Heart left ventricle (tissue), 16 donors: ENCODE data around the gene THADA. TPM values are rescaled to one million over a fixed set of nuclear protein-coding genes. Genes with fewer than 3 reads are reported as not detected.

Source experiments
- ATAC-seq, 4 donors: fragments of 200-7000 bp; cut with Tn5 transposase; one replicate each; pipeline ENCODE4 v1.9.1; 2020 to 2022; ENCODE audit warnings: moderate library complexity in 4 of 4, mild to moderate bottlenecking in 3 of 4, moderate number of reproducible peaks in 1 of 4
- DNase-seq, 5 donors: peaks; one replicate each; pipeline ENCODE4 v3.0.0-alpha.2; 2020
- H3K27ac ChIP-seq, 12 donors: fragments of 200-600 bp; sonication (generic) in 4 of 12; one replicate each; pipeline versions ENCODE4 v1.5.0 to v1.8.0; 2016 to 2022; ENCODE audit warnings: mild to moderate bottlenecking in 2 of 12
- H3K27me3 ChIP-seq, 9 donors: fragments of 200-600 bp; sonication (generic) in 2 of 9; one replicate each; pipeline versions ENCODE4 v1.5.1 to v1.8.0; 2016 to 2022; ENCODE audit warnings: mild to moderate bottlenecking in 3 of 9
- H3K36me3 ChIP-seq, 9 donors: fragments of 200-600 bp; sonication (generic) in 2 of 9; one replicate each; pipeline versions ENCODE4 v1.5.0 to v1.8.0; 2018 to 2022; ENCODE audit warnings: mild to moderate bottlenecking in 2 of 9
- H3K4me1 ChIP-seq, 12 donors: fragments of 200-600 bp; sonication (generic) in 4 of 12; one replicate each; pipeline versions ENCODE4 v1.5.0 to v1.8.0; 2016 to 2022; ENCODE audit warnings: mild to moderate bottlenecking in 3 of 12
- H3K4me3 ChIP-seq, 12 donors: fragments of 200-600 bp; sonication (generic) in 4 of 12; one replicate each; pipeline versions ENCODE4 v1.5.0 to v1.8.0; 2017 to 2022; ENCODE audit warnings: mild to moderate bottlenecking in 9 of 12, moderate library complexity in 4 of 12
- H3K9me3 ChIP-seq, 12 donors: fragments of 200-600 bp; sonication (generic) in 4 of 12; one replicate each; pipeline versions ENCODE4 v1.5.0 to v1.8.0; 2016 to 2022; ENCODE audit warnings: mild to moderate bottlenecking in 1 of 12
- CTCF ChIP-seq, 12 donors: fragments of 200-600 bp; sonication (generic) in 4 of 12; IDR thresholded peaks; one replicate each; pipeline versions ENCODE4 v1.5.0 to v1.8.0; 2018 to 2022; ENCODE audit warnings: antibody characterized with exemption in 12 of 12, mild to moderate bottlenecking in 5 of 12
- POLR2A ChIP-seq, 2 donors: fragments of 450-650 bp; IDR thresholded peaks; one replicate each; pipeline ENCODE4 v1.6.1; 2017; ENCODE audit warnings: antibody characterized with exemption in 2 of 2, mild to moderate bottlenecking in 2 of 2, moderate library complexity in 2 of 2
- WGBS, 4 donors: extraction: QIAGEN DNeasy Blood & Tissue Kit in 2 of 4; methylation state at CpG; one replicate each; pipeline versions ENCODE4 v1.1.5 to v1.1.7; 2013 to 2018; 5-methylcytosine and 5-hydroxymethylcytosine counted together
- intact Hi-C, 10 donors: fragments of 100-400 bp; cut with DNase I; formaldehyde crosslinking; loops; one replicate each; pipeline versions ENCODE4 v1.11.1 to v1.14.2; 2022
- polyA plus RNA-seq, 2 donors: library from polyadenylated mRNA; stranded (reverse); fragments of 200-250 nt; gene quantifications; one replicate each; pipeline ENCODE4 v1.2.3, GENCODE V29; 2013
- total RNA-seq, 9 donors: library from RNA; depleted of rRNA in 2 of 9; stranded (reverse); fragments of >200 nt in 2 of 9; fragmentation: NEBNext Ultra II Directional in 3 of 9; extraction: Animal tissue kit (Norgen Biotek cat#: 25700) in 3 of 9; gene quantifications; one replicate each; pipeline versions ENCODE4 v1.1.0 to v1.2.4, GENCODE V29; 2016 to 2023
- donor health status: ischemic (EF 13 %, LVEDD 7.1; RV severe dilation, severe dysfunction).
- donor health status: healthy with polysubstance abuse.
- donor health status: DM: no; HTN: yes; CAD: no.
- donor health status: DM: no; HTN: no; CAD: no.
- donor health status: ischemic (EF 25% LVEDD 6.9; RV normal size, moderate dysfunction).
- donor health status: ischemic (EF 25% LVEDD 5.7; RV mildly dilated, moderate dysfunction).
- donor health status: healthy.
- donor health status: DM: yes; HTN: yes; CAD: no.
- donor health status: ischemic (EF 35%, LVEDD 5.7; RV mildly dilated, moderate dysfunction).
- donor health status: nonischemic (EF 11% LVEDD 7.7; RV severe dilation, severe dysfunction).
- donor health status: DM: yes; HTN: yes; CAD: no.
- donor health status: PGD.
- donor health status: ischemic (EF 29% LVEDD 5.4; RV normal size, mild dysfunction).
- donor health status: nonischemic (EF 23%, LVEDD 6.1; RV moderate dilation, normal function).

Gene THADA
- total and polyA plus RNA-seq, 11 donors, result 6.8 to 21.4 (median 13.0) TPM

- peaks cover 6 to 77% (median 53%) of the 10 kb centered on the region in 12 donors for H3K4me1 ChIP-seq
- no peak for TF ChIP-seq CTCF (IDR thresholded peaks at IDR 0.05)
- no peak for TF ChIP-seq POLR2A (IDR thresholded peaks at IDR 0.05)
- peak overlapping the region; percentile 65 to 97 (median 84) for H3K4me3 ChIP-seq
- H3K27ac ChIP-seq, result peak overlapping the region; percentile 96 to 99 (median 99)
- no peaks in the 10 kb centered on the region for H3K9me3 ChIP-seq
- intact Hi-C loops, result loop anchor here in 9 of 10 donors (1.0 to 10.0 kb wide), 15 partner anchors 92 to 397 kb away; no protein-coding TSS in a partner anchor
- 1% methylated on average over 26 to 74 of the region's 74 CpGs for WGBS, 4 donors
- H3K36me3 ChIP-seq, result peaks cover 0 to 40% (median 34%) of the 10 kb centered on the region in 9 donors
- H3K27me3 ChIP-seq, result no peaks in the 10 kb centered on the region
- ATAC-seq, result no peak
- peak in 2 of 5 donors; percentile 44 to 77 for DNase-seq
These were observed 371.2 kb downstream of the THADA start for GRCh38 chr2:43224571-43225092.

- 0 to 1% (median 1%) methylated on average over 20 to 41 of the region's 41 CpGs for whole genome bisulfite sequencing, 4 donors
- Histone ChIP-seq H3K9me3 (no peaks in the 10 kb centered on the region), H3K4me3 (peak overlapping the region; percentile 65 to 97 (median 84)), H3K27me3 (no peaks in the 10 kb centered on the region), H3K36me3 (peaks cover 0 to 40% (median 34%) of the 10 kb centered on the region in 9 donors), H3K4me1 (peaks cover 6 to 77% (median 52%) of the 10 kb centered on the region in 12 donors), H3K27ac (peak overlapping the region; percentile 96 to 99 (median 99))
- peak; percentile 74 to 89 (median 78) for DNase-seq
- intact Hi-C loops, result loop anchor here in 6 of 10 donors (1.0 to 10.0 kb wide), 6 partner anchors 91 to 272 kb away; no protein-coding TSS in a partner anchor
- ATAC-seq, result no peak
- TF ChIP-seq CTCF (IDR thresholded peaks at IDR 0.05) (peak in 11 of 12 donors; percentile 12 to 55 (median 42)), POLR2A (IDR thresholded peaks at IDR 0.05) (no peak)
These were observed 371.7 kb downstream of the THADA start for GRCh38 chr2:43224131-43224570.

GRCh38 chr2:43223521-43224001, 372.3 kb downstream of the THADA start:
- Histone ChIP-seq H3K4me3 (peak overlapping the region; percentile 65 to 97 (median 84)), H3K27me3 (no peaks in the 10 kb centered on the region), H3K36me3 (peaks cover 0 to 40% (median 34%) of the 10 kb centered on the region in 9 donors), H3K27ac (peak overlapping the region; percentile 96 to 99 (median 99)), H3K9me3 (no peaks in the 10 kb centered on the region), H3K4me1 (peaks cover 7 to 78% (median 52%) of the 10 kb centered on the region in 12 donors)
- intact Hi-C loops, result loop anchor here in 8 of 10 donors (1.0 to 10.0 kb wide), 8 partner anchors 91 to 277 kb away; no protein-coding TSS in a partner anchor
- WGBS, 4 donors, result 4 to 9% (median 7%) methylated on average over 4 of the region's 4 CpGs
- ATAC-seq (no peak), DNase-seq (no peak)
- TF ChIP-seq CTCF (IDR thresholded peaks at IDR 0.05), result no peak
- TF ChIP-seq POLR2A (IDR thresholded peaks at IDR 0.05), result no peak
